ENCODE results near the gene EVA1A. TPM values are rescaled to one million over a fixed set of nuclear protein-coding genes. Genes with fewer than 3 reads are reported as not detected.

EVA1A gene
- total RNA-seq, 2 donors from 2014 or later: 1.2 to 1.8 TPM

GRCh38 chr2:75553935-75554531, 6.7 kb downstream of the EVA1A start:
- peak; percentile 47 for DNase-seq

GRCh38 chr2:75552222-75552621, 8.5 kb downstream of the EVA1A start:
- Histone ChIP-seq H3K4me3 (ENCODE audit: low read length) (no peak overlapping the region), H3K27ac (ENCODE audit: low read depth, low read length) (no peak overlapping the region), H3K27me3 (ENCODE audit: control insufficient read depth, insufficient read depth, low read length, poor library complexity, severe bottlenecking) (peaks cover 9% of the 10 kb centered on the region), H3K4me1 (ENCODE audit: control insufficient read depth, insufficient read depth, low read length) (peaks cover 1% of the 10 kb centered on the region), H3K9me3 (ENCODE audit: control insufficient read depth, low read length) (no peaks in the 10 kb centered on the region), H3K36me3 (ENCODE audit: control insufficient read depth, insufficient read depth, low read length) (no peaks in the 10 kb centered on the region), H3K9ac (ENCODE audit: extremely low read depth, low read length, poor library complexity, severe bottlenecking) (no peak overlapping the region)
- Mint-ChIP-seq H3K36me3 (ENCODE audit: low read depth) (no peaks in the 10 kb centered on the region), H3K4me1 (peaks cover 33% of the 10 kb centered on the region), H3K4me3 (no peak overlapping the region), H3K9me3 (no peaks in the 10 kb centered on the region), H3K27ac (no peak overlapping the region), H3K27me3 (ENCODE audit: insufficient read depth) (no peaks in the 10 kb centered on the region)
- 89% methylated on average over 1 of the region's 1 CpG; no CpG with 5 or more reads in 1 of the 2 experiments for WGBS, 2 experiments (ENCODE audit: insufficient coverage in 1 of 2, insufficient read length in 1 of 2)
- DNase-seq: no peak
- no peak for TF ChIP-seq CTCF (conservative IDR thresholded peaks at IDR 0.05)

More at GRCh38 chr2:75553935-75554531, 6.7 kb downstream of the EVA1A start:
- Histone ChIP-seq H3K36me3 (ENCODE audit: control insufficient read depth, insufficient read depth, low read length) (no peaks in the 10 kb centered on the region), H3K9ac (ENCODE audit: extremely low read depth, low read length, poor library complexity, severe bottlenecking) (no peak overlapping the region), H3K27me3 (ENCODE audit: control insufficient read depth, insufficient read depth, low read length, poor library complexity, severe bottlenecking) (peaks cover 26% of the 10 kb centered on the region), H3K9me3 (ENCODE audit: control insufficient read depth, low read length) (no peaks in the 10 kb centered on the region), H3K4me1 (ENCODE audit: control insufficient read depth, insufficient read depth, low read length) (no peaks in the 10 kb centered on the region), H3K4me3 (ENCODE audit: low read length) (no peak overlapping the region), H3K27ac (ENCODE audit: low read depth, low read length) (no peak overlapping the region)
- Mint-ChIP-seq H3K36me3 (ENCODE audit: low read depth) (no peaks in the 10 kb centered on the region), H3K4me3 (no peak overlapping the region), H3K9me3 (no peaks in the 10 kb centered on the region), H3K27me3 (ENCODE audit: insufficient read depth) (peaks cover 9% of the 10 kb centered on the region), H3K27ac (no peak overlapping the region), H3K4me1 (peaks cover 19% of the 10 kb centered on the region)
- TF ChIP-seq CTCF (conservative IDR thresholded peaks at IDR 0.05): no peak
- 86% methylated on average over 4 of the region's 4 CpGs; no CpG with 5 or more reads in 1 of the 2 experiments for WGBS, 2 experiments (ENCODE audit: insufficient coverage in 1 of 2, insufficient read length in 1 of 2)

- H3K9ac ChIP-seq (ENCODE audit: extremely low read depth, low read length, poor library complexity, severe bottlenecking): no peak overlapping the region
- no peaks in the 10 kb centered on the region for H3K36me3 ChIP-seq (ENCODE audit: control insufficient read depth, insufficient read depth, low read length)
- H3K4me3 Mint-ChIP-seq: no peak overlapping the region
- no peak for DNase-seq
- H3K36me3 Mint-ChIP-seq (ENCODE audit: low read depth): no peaks in the 10 kb centered on the region
- H3K27me3 Mint-ChIP-seq (ENCODE audit: insufficient read depth): no peaks in the 10 kb centered on the region
- H3K4me1 Mint-ChIP-seq: peaks cover 37% of the 10 kb centered on the region
- H3K9me3 Mint-ChIP-seq: no peaks in the 10 kb centered on the region
- H3K27me3 ChIP-seq (ENCODE audit: control insufficient read depth, insufficient read depth, low read length, poor library complexity, severe bottlenecking): peaks cover 1% of the 10 kb centered on the region
- peaks cover 2% of the 10 kb centered on the region for H3K4me1 ChIP-seq (ENCODE audit: control insufficient read depth, insufficient read depth, low read length)
- H3K4me3 ChIP-seq (ENCODE audit: low read length): no peak overlapping the region
- TF ChIP-seq CTCF (conservative IDR thresholded peaks at IDR 0.05): no peak
- 90 to 96% methylated on average over 3 of the region's 3 CpGs for WGBS, 2 experiments (ENCODE audit: insufficient coverage in 1 of 2, insufficient read length in 1 of 2)
- no peaks in the 10 kb centered on the region for H3K9me3 ChIP-seq (ENCODE audit: control insufficient read depth, low read length)
- no peak overlapping the region for H3K27ac Mint-ChIP-seq
- no peak overlapping the region for H3K27ac ChIP-seq (ENCODE audit: low read depth, low read length)
Observed at GRCh38 chr2:75551434-75551833, 9.3 kb downstream of the EVA1A start.
